Neural cell (in vitro differentiated cells): Measurements from ENCODE around the gene ZIC4. TPM values are rescaled to one million over a fixed set of nuclear protein-coding genes. Genes with fewer than 3 reads are reported as not detected.

Experiments used
- H2AFZ ChIP-seq: fragments of 200-600, 300-800 bp; sonication (generic), shearing (Covaris generic); 2 replicates; pipeline ENCODE4 v1.6.0; 2014; ENCODE audit warnings: low read depth, mild to moderate bottlenecking, antibody characterized with exemption, low read length, moderate library complexity
- H3F3A ChIP-seq: fragments of 200-600 bp; shearing (Covaris generic); 2 replicates; pipeline ENCODE4 v1.6.1; 2016; ENCODE audit warnings: mild to moderate bottlenecking, moderate library complexity, mixed read lengths, antibody characterized with exemption, low read length; ENCODE audit not compliant: insufficient read depth, poor library complexity, severe bottlenecking
- H3K27ac ChIP-seq: fragments of 200-600, 300-800 bp; sonication (generic), shearing (Covaris generic); 2 replicates; pipeline ENCODE4 v1.5.1; 2014; ENCODE audit warnings: mild to moderate bottlenecking, low read length, moderate library complexity
- H3K27me3 ChIP-seq: fragments of 300-800, 200-600 bp; sonication (generic), shearing (Covaris generic); 2 replicates; pipeline ENCODE4 v1.6.0; 2014; ENCODE audit warnings: mild to moderate bottlenecking, low read depth, low read length, moderate library complexity; ENCODE audit not compliant: insufficient read depth
- H3K36me3 ChIP-seq: fragments of 300-800, 200-600 bp; sonication (generic), shearing (Covaris generic); 2 replicates; pipeline ENCODE4 v1.5.1; 2014; ENCODE audit warnings: mild to moderate bottlenecking, antibody characterized with exemption, low read length, moderate library complexity; ENCODE audit not compliant: insufficient read depth
- H3K4me2 ChIP-seq: fragments of 300-800, 200-600 bp; sonication (generic), shearing (Covaris generic); 2 replicates; pipeline ENCODE4 v1.6.0; 2014; ENCODE audit warnings: mild to moderate bottlenecking, low read length
- H3K4me3 ChIP-seq: fragments of 300-800, 200-600 bp; sonication (generic), shearing (Covaris generic); 2 replicates; pipeline ENCODE4 v1.5.1; 2014; ENCODE audit warnings: mild to moderate bottlenecking, low read length, moderate library complexity
- H3K79me2 ChIP-seq: fragments of 200-600 bp; shearing (Covaris generic); replicated peaks from 2 replicates; pipeline ENCODE4 v1.6.0; 2014; ENCODE audit warnings: mild to moderate bottlenecking, low read length, moderate library complexity; ENCODE audit not compliant: insufficient read depth
- H3K9ac ChIP-seq: fragments of 300-800, 200-600 bp; sonication (generic), shearing (Covaris generic); 2 replicates; pipeline ENCODE4 v1.6.1; 2016; ENCODE audit warnings: mild to moderate bottlenecking, low read length, mixed read lengths
- H3K9me2 ChIP-seq: fragments of 200-600 bp; shearing (Covaris generic); 2 replicates; pipeline ENCODE4 v1.6.1; 2016; ENCODE audit warnings: mild to moderate bottlenecking, low read length, mixed read lengths; ENCODE audit not compliant: insufficient read depth
- H3K9me3 ChIP-seq: fragments of 200-600, 300-800 bp; sonication (generic), shearing (Covaris generic); 2 replicates; pipeline ENCODE4 v1.6.1; 2016; ENCODE audit warnings: mild to moderate bottlenecking, mixed run types, low read length, moderate library complexity, mixed read lengths
- H4K20me1 ChIP-seq: fragments of 200-600 bp; shearing (Covaris generic); 2 replicates; pipeline ENCODE4 v1.6.1; 2016; ENCODE audit warnings: mild to moderate bottlenecking, mixed run types; ENCODE audit not compliant: insufficient read depth
- EP300 ChIP-seq: fragments of 450-650 bp; conservative IDR thresholded peaks from 2 replicates; pipeline ENCODE4 v1.6.1; 2014; ENCODE audit warnings: antibody characterized with exemption, mild to moderate bottlenecking, moderate library complexity; ENCODE audit not compliant: poor library complexity, severe bottlenecking
- EZH2 ChIP-seq: fragments of 200-600, 300-800 bp; shearing (Covaris generic), sonication (generic); IDR thresholded peaks from 2 replicates; pipeline ENCODE4 v1.6.1; 2014; ENCODE audit warnings: antibody characterized with exemption, low read length, borderline replicate concordance, mild to moderate bottlenecking; ENCODE audit not compliant: insufficient read depth, poor library complexity, severe bottlenecking
- MXI1 ChIP-seq: fragments of 450-650 bp; conservative IDR thresholded peaks from 2 replicates; pipeline ENCODE4 v1.6.1; 2014; ENCODE audit warnings: antibody characterized with exemption, mild to moderate bottlenecking; ENCODE audit not compliant: poor library complexity, severe bottlenecking
- POLR2AphosphoS5 ChIP-seq: IDR thresholded peaks from 2 replicates; pipeline ENCODE4 v1.6.1; 2012
- RAD21 ChIP-seq: fragments of 450-650 bp; conservative IDR thresholded peaks from 2 replicates; pipeline ENCODE4 v1.6.1; 2014; ENCODE audit warnings: antibody characterized with exemption, mild to moderate bottlenecking, moderate library complexity
- REST ChIP-seq: IDR thresholded peaks from 2 replicates; pipeline ENCODE4 v1.6.1; 2012; ENCODE audit warnings: borderline replicate concordance
- SMC3 ChIP-seq: fragments of 450-650 bp; conservative IDR thresholded peaks from 2 replicates; pipeline ENCODE4 v1.6.1; 2014; ENCODE audit warnings: antibody characterized with exemption, mild to moderate bottlenecking, moderate library complexity; ENCODE audit not compliant: poor library complexity
- TAF1 ChIP-seq: IDR thresholded peaks from 2 replicates; pipeline ENCODE4 v1.6.1; 2012; ENCODE audit warnings: low read depth
- polyA plus RNA-seq: library from polyadenylated mRNA; depleted of rRNA; stranded (reverse); fragments of >200 nt; gene quantifications from 2 replicates; pipeline ENCODE4 v1.2.3, GENCODE V29; 2014
- TF ChIP-seq, protein P1 (sequence below): fragments of 450-650 bp; IDR thresholded peaks from 2 replicates; pipeline ENCODE4 v1.5.1; 2014; ENCODE audit warnings: antibody characterized with exemption, mild to moderate bottlenecking, moderate library complexity; ENCODE audit not compliant: poor library complexity, severe bottlenecking

ZIC4 gene
- polyA plus RNA-seq, 1 donor from 2014 or later, result 8.6 TPM

- Histone ChIP-seq H3K27ac (no peak overlapping the region), H3K79me2 (peaks cover 95% of the 10 kb centered on the region), H3K27me3 (peaks cover 46% of the 10 kb centered on the region), H4K20me1 (no peaks in the 10 kb centered on the region), H3F3A (peaks cover 5% of the 10 kb centered on the region), H3K4me2 (no peak overlapping the region), H3K4me3 (no peak overlapping the region), H3K9me3 (no peaks in the 10 kb centered on the region), H3K36me3 (no peaks in the 10 kb centered on the region), H3K9me2 (no peaks in the 10 kb centered on the region), H2AFZ (no peak overlapping the region), H3K9ac (no peak overlapping the region)
- TF ChIP-seq EP300 (no peak), POLR2AphosphoS5 (no peak), MXI1 (no peak), SMC3 (no peak), TAF1 (no peak), RAD21 (no peak), EZH2 (no peak), REST (no peak)
- TF ChIP-seq, protein P1, sequence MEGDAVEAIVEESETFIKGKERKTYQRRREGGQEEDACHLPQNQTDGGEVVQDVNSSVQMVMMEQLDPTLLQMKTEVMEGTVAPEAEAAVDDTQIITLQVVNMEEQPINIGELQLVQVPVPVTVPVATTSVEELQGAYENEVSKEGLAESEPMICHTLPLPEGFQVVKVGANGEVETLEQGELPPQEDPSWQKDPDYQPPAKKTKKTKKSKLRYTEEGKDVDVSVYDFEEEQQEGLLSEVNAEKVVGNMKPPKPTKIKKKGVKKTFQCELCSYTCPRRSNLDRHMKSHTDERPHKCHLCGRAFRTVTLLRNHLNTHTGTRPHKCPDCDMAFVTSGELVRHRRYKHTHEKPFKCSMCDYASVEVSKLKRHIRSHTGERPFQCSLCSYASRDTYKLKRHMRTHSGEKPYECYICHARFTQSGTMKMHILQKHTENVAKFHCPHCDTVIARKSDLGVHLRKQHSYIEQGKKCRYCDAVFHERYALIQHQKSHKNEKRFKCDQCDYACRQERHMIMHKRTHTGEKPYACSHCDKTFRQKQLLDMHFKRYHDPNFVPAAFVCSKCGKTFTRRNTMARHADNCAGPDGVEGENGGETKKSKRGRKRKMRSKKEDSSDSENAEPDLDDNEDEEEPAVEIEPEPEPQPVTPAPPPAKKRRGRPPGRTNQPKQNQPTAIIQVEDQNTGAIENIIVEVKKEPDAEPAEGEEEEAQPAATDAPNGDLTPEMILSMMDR, result no peak
Measured at GRCh38 chr3:147404000-147404799, 2.1 kb downstream of the ZIC4 start.

GRCh38 chr3:147403511-147403910 lies 2.8 kb downstream of the ZIC4 start:
- H3K79me2 ChIP-seq, result peaks cover 98% of the 10 kb centered on the region
- H3K4me2 ChIP-seq, result no peak overlapping the region
- H3K27me3 ChIP-seq, result peaks cover 45% of the 10 kb centered on the region
- H3K9me3 ChIP-seq, result no peaks in the 10 kb centered on the region
- H3F3A ChIP-seq, result peaks cover 5% of the 10 kb centered on the region
- TF ChIP-seq RAD21, result no peak
- TF ChIP-seq TAF1, result no peak
- no peak for TF ChIP-seq EP300
- no peak for TF ChIP-seq POLR2AphosphoS5
- no peak for TF ChIP-seq REST
- TF ChIP-seq MXI1, result no peak
- TF ChIP-seq SMC3, result no peak
- TF ChIP-seq, protein P1, result no peak
- no peak for TF ChIP-seq EZH2
- no peaks in the 10 kb centered on the region for H3K36me3 ChIP-seq
- no peaks in the 10 kb centered on the region for H3K9me2 ChIP-seq
- H3K4me3 ChIP-seq, result no peak overlapping the region
- H3K27ac ChIP-seq, result no peak overlapping the region
- H2AFZ ChIP-seq, result no peak overlapping the region
- no peak overlapping the region for H3K9ac ChIP-seq
- H4K20me1 ChIP-seq, result no peaks in the 10 kb centered on the region
